H1 (cell line): ENCODE results near the gene MYO3A. TPM values are rescaled to one million over a fixed set of nuclear protein-coding genes. Genes with fewer than 3 reads are reported as not detected.

Source experiments
- KDM4A ChIP-seq: IDR thresholded peaks from one replicate; pipeline ENCODE4 v1.7.1; 2012; ENCODE audit warnings: low read depth, mild to moderate bottlenecking, moderate library complexity, low read length, inconsistent platforms; ENCODE audit not compliant: severe bottlenecking
- RFX5 ChIP-seq: IDR thresholded peaks from 2 replicates; pipeline ENCODE4 v1.6.1; 2011; ENCODE audit warnings: low read depth, low read length, improper control_type of control experiment, borderline replicate concordance
- polyA plus RNA-seq, 7 experiments: library from polyadenylated mRNA; depleted of rRNA in 3 of 7; stranded (reverse) in 5 of 7; unstranded in 2 of 7; fragments of >200 nt in 5 of 7; fragments of 200-250 nt in 2 of 7; gene quantifications; 1 replicate in 5 of 7; 2 replicates in 1 of 7; 4 replicates in 1 of 7; pipeline versions ENCODE4 v1.2.1 to v1.2.3, GENCODE V29; 2011 to 2013; ENCODE audit warnings: missing spikeins in 2 of 7, mixed read lengths in 2 of 7
- total RNA-seq: library from RNA; stranded (reverse); fragmentation: NEBNext Ultra II Directional; extraction: Animal tissue kit (Norgen Biotek cat#: 25700); gene quantifications from 2 replicates; pipeline ENCODE4 v1.2.1, GENCODE V29; 2021

MYO3A gene
- total and polyA plus RNA-seq, 2 of the 8 experiments (the other 6 are each of a cell fraction or from before 2014, with no cell fraction given), result 3.9 to 5.3 TPM

- TF ChIP-seq KDM4A (no peak), RFX5 (no peak)
Observed at GRCh38 chr10:25895856-25896255, 38.2 kb upstream of the MYO3A start (continued).
